PC-3 (cell line): ENCODE data around the gene GABBR2.

Experiments
- CTCF ChIP-seq: fragments of 300-600 bp; sonication (generic); conservative IDR thresholded peaks from 2 replicates; pipeline ENCODE4 v1.5.1; 2017; ENCODE audit warnings: antibody characterized with exemption, low read depth, mild to moderate bottlenecking, low read length
- EZH2 ChIP-seq: fragments of 300-600 bp; sonication (generic); IDR thresholded peaks from one replicate; pipeline ENCODE4 v1.6.1; 2017; ENCODE audit warnings: antibody characterized with exemption, mild to moderate bottlenecking, low read length; ENCODE audit not compliant: unreplicated experiment
- EZH2phosphoT487 ChIP-seq: fragments of 300-600 bp; sonication (generic); IDR thresholded peaks from 2 replicates; pipeline ENCODE4 v1.6.1; 2018; ENCODE audit warnings: mild to moderate bottlenecking, antibody characterized with exemption, low read length, borderline replicate concordance

- TF ChIP-seq CTCF (no peak), EZH2 (no peak), EZH2phosphoT487 (no peak)
Observed at GRCh38 chr9:98570055-98570454, 138.7 kb downstream of the GABBR2 start.
